Measurements from ENCODE around the gene GRIP2. TPM values are rescaled to one million over a fixed set of nuclear protein-coding genes. Genes with fewer than 3 reads are reported as not detected.

The GRIP2 gene
- total RNA-seq, 6 donors from 2014 or later: 0.33 to 1.0 (median 0.59) TPM

DNA sequence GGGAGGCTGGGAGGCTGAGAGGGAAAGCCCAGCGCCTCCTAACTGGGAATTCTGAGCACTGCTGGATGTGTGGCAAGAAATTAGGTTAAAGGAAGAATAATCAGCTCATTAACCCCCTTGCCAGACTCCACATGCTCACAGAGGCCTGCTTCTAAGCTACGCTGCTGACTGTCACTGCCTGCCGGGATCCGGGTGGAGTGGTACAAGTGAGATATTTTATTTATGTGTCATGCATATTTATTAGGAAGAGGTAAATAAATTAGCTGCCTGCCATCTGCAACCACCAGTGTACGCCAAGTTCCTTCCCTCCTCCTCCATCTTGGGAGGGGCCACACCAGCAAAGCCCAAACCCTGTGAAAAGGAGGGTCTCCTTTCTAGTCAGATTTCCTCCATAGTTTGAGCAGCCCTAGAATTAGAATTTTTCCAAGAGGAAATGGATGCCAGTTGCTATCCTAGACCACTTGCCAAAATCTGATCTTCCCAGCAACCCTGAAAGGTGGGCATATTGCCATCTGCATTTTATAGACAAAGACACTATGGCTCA lies 43.5 kb upstream of the GRIP2 start:
- Histone ChIP-seq H3K4me3 (no peak overlapping the region), H3K4me1 (no peaks in the 10 kb centered on the region), H3K27me3 (no peaks in the 10 kb centered on the region), H3K27ac (no peak overlapping the region), H3K9me3 (no peaks in the 10 kb centered on the region), H3K36me3 (no peaks in the 10 kb centered on the region)
- DNase-seq (no peak), ATAC-seq (ENCODE audit: low FRiP score in 2 of 2) (no peak)
- WGBS, 2 donors: 70 to 81% methylated on average over 4 to 5 of the region's 5 CpGs
- TF ChIP-seq POLR2A (IDR thresholded peaks at IDR 0.05): no peak
- no peak for TF ChIP-seq EP300 (IDR thresholded peaks at IDR 0.05)
- TF ChIP-seq POLR2AphosphoS5 (IDR thresholded peaks at IDR 0.05): no peak
- no peak for TF ChIP-seq CTCF (IDR thresholded peaks at IDR 0.05)

- H3K4me3 ChIP-seq: no peak overlapping the region
- H3K4me1 ChIP-seq: no peaks in the 10 kb centered on the region
- no peak overlapping the region for H3K27ac ChIP-seq
- H3K9me3 ChIP-seq: no peaks in the 10 kb centered on the region
- H3K36me3 ChIP-seq: no peaks in the 10 kb centered on the region
- ATAC-seq (ENCODE audit: low FRiP score in 2 of 2): no peak
- TF ChIP-seq CTCF (IDR thresholded peaks at IDR 0.05): no peak
- TF ChIP-seq EP300 (IDR thresholded peaks at IDR 0.05): no peak
- TF ChIP-seq POLR2AphosphoS5 (IDR thresholded peaks at IDR 0.05): no peak
- TF ChIP-seq POLR2A (IDR thresholded peaks at IDR 0.05): no peak
- WGBS, 2 donors: 57 to 60% methylated on average over 4 of the region's 4 CpGs
- no peaks in the 10 kb centered on the region for H3K27me3 ChIP-seq
- DNase-seq: no peak
Measured at GRCh38 chr3:14582045-14582410, 41.9 kb upstream of the GRIP2 start.

GRCh38 chr3:14581334-14582044 lies 41.3 kb upstream of the GRIP2 start:
- Histone ChIP-seq H3K9me3 (no peaks in the 10 kb centered on the region), H3K27ac (no peak overlapping the region), H3K36me3 (no peaks in the 10 kb centered on the region), H3K27me3 (no peaks in the 10 kb centered on the region), H3K4me1 (no peaks in the 10 kb centered on the region), H3K4me3 (no peak overlapping the region)
- ATAC-seq (ENCODE audit: low FRiP score in 2 of 2) (no peak), DNase-seq (no peak)
- 80 to 89% methylated on average over 4 to 5 of the region's 5 CpGs for WGBS, 2 donors
- TF ChIP-seq EP300 (IDR thresholded peaks at IDR 0.05) (no peak), CTCF (IDR thresholded peaks at IDR 0.05) (no peak), POLR2A (IDR thresholded peaks at IDR 0.05) (no peak), POLR2AphosphoS5 (IDR thresholded peaks at IDR 0.05) (no peak)

DNA sequence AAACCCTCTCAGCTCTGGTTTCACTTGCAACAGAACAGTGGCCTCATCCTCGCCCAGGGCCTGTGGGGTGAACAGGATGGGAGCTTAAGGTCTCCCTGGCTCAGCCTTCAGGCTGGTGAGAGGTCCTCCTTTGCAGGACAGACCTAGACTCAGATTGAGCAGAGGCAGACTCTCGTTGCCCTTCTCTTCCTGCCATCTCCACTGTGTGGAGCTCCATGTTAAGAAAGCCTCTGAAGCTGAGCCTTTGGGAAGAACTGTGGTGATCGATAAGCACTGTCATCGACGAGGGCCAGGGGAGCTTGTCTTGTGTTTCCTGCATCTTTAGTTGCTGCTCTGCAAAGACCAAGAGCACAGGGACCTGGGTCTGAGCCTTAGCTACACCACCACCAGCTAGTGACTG lies 37.8 kb upstream of the GRIP2 start:
- ATAC-seq (ENCODE audit: low FRiP score in 2 of 2): no peak
- 60 to 62% methylated on average over 2 to 5 of the region's 5 CpGs for WGBS, 2 donors
- H3K27ac ChIP-seq: no peak overlapping the region
- no peaks in the 10 kb centered on the region for H3K27me3 ChIP-seq
- no peaks in the 10 kb centered on the region for H3K4me1 ChIP-seq
- no peak for DNase-seq
- H3K36me3 ChIP-seq: no peaks in the 10 kb centered on the region
- H3K4me3 ChIP-seq: no peak overlapping the region
- no peaks in the 10 kb centered on the region for H3K9me3 ChIP-seq
- TF ChIP-seq POLR2A (IDR thresholded peaks at IDR 0.05) (no peak), CTCF (IDR thresholded peaks at IDR 0.05) (no peak), POLR2AphosphoS5 (IDR thresholded peaks at IDR 0.05) (no peak), EP300 (IDR thresholded peaks at IDR 0.05) (no peak)

DNA sequence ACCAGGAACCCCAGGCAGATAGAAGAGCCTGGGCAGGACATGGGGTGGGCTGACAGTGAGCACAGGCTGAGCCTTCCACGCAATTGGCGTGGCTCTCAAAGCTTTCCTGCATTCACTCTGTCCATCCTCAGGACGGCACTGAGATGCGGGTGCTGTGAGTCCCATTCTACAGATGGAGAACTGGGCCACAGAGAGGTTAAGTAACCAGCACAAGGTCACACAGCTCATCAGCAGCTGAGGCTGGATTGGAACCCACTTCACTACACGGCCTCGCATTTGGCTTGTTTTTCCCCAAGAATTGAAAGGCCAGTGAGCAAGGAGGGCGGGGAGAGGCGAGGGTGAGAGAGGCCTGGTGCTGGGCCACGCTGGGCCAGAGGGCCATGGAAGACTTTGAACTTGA lies 36.0 kb upstream of the GRIP2 start:
- Histone ChIP-seq H3K4me1 (no peaks in the 10 kb centered on the region), H3K36me3 (no peaks in the 10 kb centered on the region), H3K27ac (no peak overlapping the region), H3K27me3 (no peaks in the 10 kb centered on the region), H3K4me3 (no peak overlapping the region), H3K9me3 (no peaks in the 10 kb centered on the region)
- ATAC-seq (ENCODE audit: low FRiP score in 2 of 2) (no peak), DNase-seq (no peak)
- TF ChIP-seq EP300 (IDR thresholded peaks at IDR 0.05) (no peak), POLR2A (IDR thresholded peaks at IDR 0.05) (no peak), CTCF (IDR thresholded peaks at IDR 0.05) (no peak), POLR2AphosphoS5 (IDR thresholded peaks at IDR 0.05) (no peak)
- WGBS, 2 donors: 90 to 91% methylated on average over 9 of the region's 9 CpGs
